ENCODE measurements around the gene CDH26.

GRCh38 chr20:59933296-59933848 is 24.9 kb upstream of the CDH26 start, which contains the start of gene SYCP2:
- TF ChIP-seq CTCF (IDR thresholded peaks at IDR 0.05 in 4 of 5, conservative IDR thresholded peaks at IDR 0.05 in 1 of 5) = no peak
- TF ChIP-seq POLR2A (IDR thresholded peaks at IDR 0.05) = no peak
